Lung microvascular endothelial cell (primary cell): ENCODE results near the gene BAMBI. TPM values are rescaled to one million over a fixed set of nuclear protein-coding genes. Genes with fewer than 3 reads are reported as not detected.

ENCODE experiments used
- total RNA-seq: library from RNA; depleted of rRNA; stranded (reverse); fragments of >200 nt; gene quantifications from 2 replicates; pipeline ENCODE4 v1.2.1, GENCODE V29; 2014

The BAMBI gene
- total RNA-seq, 1 donor from 2014 or later = 3.0 TPM

Other genes starting within 250 kb of the BAMBI start
- 32.3 and 47.2 TPM in 2 replicates for gene WAC, start 144.4 kb upstream of the BAMBI start, total RNA-seq